Loucy (cell line): ENCODE measurements around the gene TEX48.

Source experiments
- EZH2phosphoT487 ChIP-seq: fragments of 200-600 bp; IDR thresholded peaks from 2 replicates; pipeline ENCODE4 v1.6.1; 2018; ENCODE audit warnings: antibody characterized with exemption, mild to moderate bottlenecking, moderate library complexity, borderline replicate concordance
- TF ChIP-seq, protein P1 (sequence below): fragments of 200-600 bp; sonication (generic); conservative IDR thresholded peaks from 2 replicates; pipeline ENCODE4 v1.5.1; 2014; ENCODE audit warnings: mild to moderate bottlenecking, antibody characterized with exemption, low read length

GRCh38 chr9:114681594-114682332 lies at the start of gene TEX48:
- TF ChIP-seq, protein P1, sequence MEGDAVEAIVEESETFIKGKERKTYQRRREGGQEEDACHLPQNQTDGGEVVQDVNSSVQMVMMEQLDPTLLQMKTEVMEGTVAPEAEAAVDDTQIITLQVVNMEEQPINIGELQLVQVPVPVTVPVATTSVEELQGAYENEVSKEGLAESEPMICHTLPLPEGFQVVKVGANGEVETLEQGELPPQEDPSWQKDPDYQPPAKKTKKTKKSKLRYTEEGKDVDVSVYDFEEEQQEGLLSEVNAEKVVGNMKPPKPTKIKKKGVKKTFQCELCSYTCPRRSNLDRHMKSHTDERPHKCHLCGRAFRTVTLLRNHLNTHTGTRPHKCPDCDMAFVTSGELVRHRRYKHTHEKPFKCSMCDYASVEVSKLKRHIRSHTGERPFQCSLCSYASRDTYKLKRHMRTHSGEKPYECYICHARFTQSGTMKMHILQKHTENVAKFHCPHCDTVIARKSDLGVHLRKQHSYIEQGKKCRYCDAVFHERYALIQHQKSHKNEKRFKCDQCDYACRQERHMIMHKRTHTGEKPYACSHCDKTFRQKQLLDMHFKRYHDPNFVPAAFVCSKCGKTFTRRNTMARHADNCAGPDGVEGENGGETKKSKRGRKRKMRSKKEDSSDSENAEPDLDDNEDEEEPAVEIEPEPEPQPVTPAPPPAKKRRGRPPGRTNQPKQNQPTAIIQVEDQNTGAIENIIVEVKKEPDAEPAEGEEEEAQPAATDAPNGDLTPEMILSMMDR: peak; percentile 73
- no peak for TF ChIP-seq EZH2phosphoT487
